T-helper 1 cell treated with Interleukin-12 subunit alpha and Interleukin-12 subunit beta and Interleukin-4 antibody, amounts not matched to agents 30 ng/mL and 1 ng/mL, for 36 hours (primary cell): ENCODE measurements around the gene ARMC9. TPM values are rescaled to one million over a fixed set of nuclear protein-coding genes. Genes with fewer than 3 reads are reported as not detected.
"Not testable (repeated sequence)": the region's sequence is repeated elsewhere in the genome, so short reads cannot be mapped to it uniquely, and the experiment has no call there.

Experiments
- intact Hi-C: fragments of 100-400 bp; cut with micrococcal nuclease; formaldehyde crosslinking; loops from one replicate; pipeline ENCODE4 v1.15.1; 2024
- total RNA-seq: library from RNA; stranded (reverse); gene quantifications from 2 replicates; pipeline ENCODE4 v1.2.3, GENCODE V29; 2022

ARMC9 gene
- total RNA-seq = 1.4 and 1.5 TPM in 2 replicates

DNA sequence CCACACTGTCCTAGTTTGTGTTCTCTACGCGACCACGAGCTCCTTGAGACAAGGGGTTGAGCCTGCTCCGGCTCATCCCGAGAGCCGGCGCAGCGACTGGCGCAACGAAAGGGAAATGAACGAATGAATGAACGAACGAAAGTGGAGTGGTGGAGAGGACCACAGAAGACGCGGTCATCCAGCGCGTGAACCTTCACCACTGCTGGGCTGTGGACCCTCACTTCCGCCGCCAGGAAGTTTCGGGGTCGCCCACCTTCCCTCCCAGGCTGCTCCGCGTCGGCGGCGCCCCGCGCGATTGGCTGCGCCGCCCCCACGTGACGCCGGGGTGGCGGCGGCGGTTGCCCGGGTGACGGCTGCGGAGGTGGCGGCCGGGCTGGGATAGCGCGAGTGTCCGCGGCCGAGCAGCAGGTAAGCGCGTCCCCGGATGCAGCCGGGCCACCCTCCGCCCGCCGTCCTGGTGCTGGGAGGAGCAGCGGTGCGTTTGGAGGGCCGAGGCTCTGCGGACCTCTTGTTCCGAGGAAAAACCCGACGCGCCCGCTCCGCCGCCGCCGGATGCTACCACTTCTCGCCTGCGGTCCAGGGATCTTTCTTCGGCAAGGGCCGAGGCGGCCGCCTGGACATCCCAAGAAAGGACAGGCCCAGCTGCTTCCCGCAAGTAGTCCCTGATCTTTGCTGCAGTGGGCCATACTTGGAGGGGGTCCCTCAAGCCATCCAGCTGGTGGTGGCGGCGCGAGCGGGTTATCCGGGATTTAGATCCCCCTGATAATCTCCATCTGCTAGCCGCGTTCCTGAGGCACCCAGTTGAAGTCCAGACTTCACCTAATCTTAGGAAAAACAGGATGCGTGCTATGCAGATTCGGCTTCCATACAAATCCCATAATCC lies at the start of gene ARMC9:
TSS of gene ARMC9 (plus strand) at position 341 of the 883 bp plus-strand sequence. CDS start 7,608 bp downstream, outside the sequence.
- intact Hi-C loops = loop anchor here (1.0 to 5.0 kb wide), 5 partner anchors 28 to 514 kb away; no protein-coding TSS in a partner anchor

GRCh38 chr2:231152800-231153557 lies 45.5 kb upstream of the ARMC9 start:
- intact Hi-C loops = no loop called here

DNA sequence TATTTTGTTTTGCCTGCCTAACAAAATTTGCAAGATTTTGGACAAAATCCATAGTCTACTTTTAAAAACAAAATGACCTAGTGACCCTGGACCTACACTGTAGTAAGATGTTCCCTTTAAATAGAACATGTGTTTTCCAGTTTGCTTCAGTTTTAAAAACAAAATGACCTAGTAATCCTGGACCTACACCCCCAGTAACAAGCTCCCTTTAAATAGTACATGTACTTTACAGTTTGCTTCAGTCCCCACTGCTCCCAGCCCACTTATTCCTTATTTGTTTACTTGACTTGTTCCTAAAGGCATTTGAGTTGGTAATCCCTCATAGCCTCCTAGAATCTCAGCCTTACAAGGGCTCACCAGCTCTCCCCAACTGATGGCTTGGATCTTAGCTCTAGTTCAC lies 39.1 kb upstream of the ARMC9 start:
- intact Hi-C loops = no loop called here

- intact Hi-C loops = no loop called here
Observed at GRCh38 chr2:231160701-231161100, 37.7 kb upstream of the ARMC9 start.

DNA sequence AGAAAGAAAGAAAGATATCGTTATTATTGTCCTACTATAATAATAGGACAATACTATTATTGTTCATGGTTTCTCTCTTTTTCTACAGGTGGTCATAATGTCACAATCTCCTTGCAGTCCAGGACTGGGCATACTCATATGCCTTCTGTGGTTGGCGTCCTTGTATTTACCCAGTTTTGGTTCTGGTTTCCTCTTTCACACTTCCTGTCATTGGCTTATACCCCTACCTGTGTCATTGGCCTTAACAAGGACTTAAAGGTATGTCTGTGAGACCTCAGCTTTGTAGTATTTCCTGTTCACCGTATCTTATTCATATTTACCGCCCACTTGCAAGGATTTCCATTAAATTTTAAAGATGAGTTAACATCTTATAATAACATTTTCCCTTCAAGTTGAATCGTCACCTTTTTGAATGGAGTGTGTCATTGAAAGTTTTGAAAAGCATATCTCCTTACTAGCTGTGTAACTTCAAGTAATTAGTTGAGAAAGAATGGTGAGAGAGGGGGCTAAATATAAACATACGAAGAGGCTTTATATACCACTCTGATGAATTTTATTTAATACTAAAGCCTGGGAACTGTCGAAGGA lies 37.1 kb upstream of the ARMC9 start:
- intact Hi-C loops = no loop called here

DNA sequence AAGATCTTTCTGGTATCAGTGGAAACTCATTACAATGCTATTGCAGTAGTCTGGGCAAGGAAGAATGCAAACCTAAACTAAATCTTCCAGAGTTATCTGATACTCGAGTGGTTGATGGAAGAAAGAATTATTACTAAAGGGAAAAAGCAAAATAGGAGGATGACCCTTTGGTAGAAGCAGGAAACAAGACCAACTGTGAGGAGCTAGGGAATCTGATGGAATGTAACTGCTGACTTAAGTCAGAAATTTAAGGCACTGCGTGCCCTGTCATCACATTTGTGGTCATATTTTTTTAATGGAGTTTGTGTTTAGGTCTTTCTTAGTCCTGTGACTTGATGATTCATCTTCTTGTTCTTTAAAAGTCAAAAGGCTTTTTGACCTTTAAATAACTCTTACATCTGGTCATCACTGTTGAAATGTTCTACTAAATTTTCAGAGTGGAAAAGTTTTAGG lies 36.5 kb upstream of the ARMC9 start:
- intact Hi-C loops = no loop called here

GRCh38 chr2:231163011-231163410 lies 35.4 kb upstream of the ARMC9 start:
- intact Hi-C loops = no loop called here

- intact Hi-C loops = no loop called here
Observed at GRCh38 chr2:231163414-231164095, 34.9 kb upstream of the ARMC9 start.

GRCh38 chr2:231167745-231168459 lies 30.5 kb upstream of the ARMC9 start:
- intact Hi-C loops = no loop called here

GRCh38 chr2:231168460-231169139 lies 29.8 kb upstream of the ARMC9 start:
- intact Hi-C loops = no loop called here

DNA sequence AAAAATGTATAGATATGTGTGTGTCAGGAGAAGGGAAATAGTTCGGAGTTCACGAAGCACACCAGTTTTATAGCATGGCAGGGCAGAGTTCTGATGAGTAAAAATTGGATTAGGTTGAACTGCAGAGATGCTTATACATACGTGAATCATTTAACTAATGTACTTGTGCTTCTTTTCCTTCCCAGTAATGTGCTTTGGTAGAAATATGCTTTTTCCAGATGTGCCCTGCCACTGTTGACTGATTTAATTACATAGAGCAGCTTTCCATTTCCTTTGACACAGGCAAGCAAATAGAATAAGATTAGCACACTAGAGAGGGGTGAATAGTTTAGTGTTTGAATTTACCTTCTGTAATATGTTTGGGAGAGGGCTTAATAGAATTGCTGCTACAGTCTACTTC lies 28.9 kb upstream of the ARMC9 start:
- intact Hi-C loops = no loop called here

GRCh38 chr2:231170055-231170454 lies 28.4 kb upstream of the ARMC9 start:
- intact Hi-C loops = no loop called here

DNA sequence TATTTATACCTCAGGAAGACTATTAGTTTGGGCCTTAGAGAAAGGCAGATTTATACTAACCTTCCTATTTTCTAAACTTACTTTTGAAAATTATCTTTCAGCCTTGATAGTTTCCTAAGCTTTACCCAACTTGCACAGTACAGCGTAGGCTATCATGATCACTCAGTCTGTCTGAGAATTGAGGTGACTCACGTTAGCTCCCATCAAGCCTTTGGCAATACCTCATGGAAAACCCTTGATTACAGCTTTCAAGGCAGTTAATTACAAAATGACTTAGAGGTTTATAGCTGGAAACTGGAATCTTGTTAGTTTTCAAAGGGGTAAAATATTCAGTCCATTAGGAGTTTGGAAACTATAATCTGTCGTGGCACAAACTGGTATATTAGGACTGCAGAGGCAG lies 26.4 kb upstream of the ARMC9 start:
- intact Hi-C loops = no loop called here

DNA sequence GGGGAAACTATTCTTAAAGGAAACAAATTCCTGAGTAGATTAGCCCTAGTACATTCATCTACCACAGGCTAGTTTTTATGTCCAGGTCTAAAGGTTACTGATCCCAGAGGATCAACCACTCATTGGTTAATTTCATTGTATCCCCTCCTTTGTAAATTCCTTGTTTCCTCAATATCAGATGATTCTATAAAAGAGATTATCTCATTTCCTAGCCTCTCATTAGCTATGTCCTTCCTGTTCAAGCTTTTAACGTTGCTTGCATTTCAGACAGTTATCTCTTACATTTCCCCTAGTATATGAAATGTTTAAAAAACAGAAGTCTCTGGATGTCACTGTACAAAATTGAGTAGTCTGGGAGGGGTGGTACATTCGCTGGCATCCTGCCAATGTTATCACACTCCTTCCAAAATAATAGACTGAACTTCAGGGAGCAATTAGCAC lies 24.2 kb upstream of the ARMC9 start:
- intact Hi-C loops = no loop called here

- intact Hi-C loops = no loop called here
Observed at GRCh38 chr2:231176066-231176465, 22.4 kb upstream of the ARMC9 start.

GRCh38 chr2:231177156-231178025 lies 21.0 kb upstream of the ARMC9 start:
- intact Hi-C loops = no loop called here

DNA sequence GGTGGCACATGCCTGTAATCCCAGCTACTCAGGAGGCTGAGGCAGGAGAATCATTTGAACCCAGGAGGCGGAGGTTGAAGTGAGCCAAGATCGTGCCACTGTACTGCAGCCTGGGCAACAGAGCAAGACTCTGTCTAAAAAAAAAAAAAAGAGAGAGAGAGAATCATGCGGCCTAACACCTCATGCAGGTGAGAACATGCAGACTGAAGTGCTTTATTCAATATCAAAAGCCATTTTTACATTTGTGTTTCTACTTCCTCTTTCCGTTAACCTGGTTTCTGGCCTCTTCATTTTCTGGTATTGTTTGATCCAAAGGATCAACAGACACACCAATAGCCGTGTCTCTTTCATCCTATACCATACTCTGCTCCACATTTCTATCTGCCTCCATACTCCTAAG lies 19.6 kb upstream of the ARMC9 start:
- intact Hi-C loops = not testable (repeated sequence)

DNA sequence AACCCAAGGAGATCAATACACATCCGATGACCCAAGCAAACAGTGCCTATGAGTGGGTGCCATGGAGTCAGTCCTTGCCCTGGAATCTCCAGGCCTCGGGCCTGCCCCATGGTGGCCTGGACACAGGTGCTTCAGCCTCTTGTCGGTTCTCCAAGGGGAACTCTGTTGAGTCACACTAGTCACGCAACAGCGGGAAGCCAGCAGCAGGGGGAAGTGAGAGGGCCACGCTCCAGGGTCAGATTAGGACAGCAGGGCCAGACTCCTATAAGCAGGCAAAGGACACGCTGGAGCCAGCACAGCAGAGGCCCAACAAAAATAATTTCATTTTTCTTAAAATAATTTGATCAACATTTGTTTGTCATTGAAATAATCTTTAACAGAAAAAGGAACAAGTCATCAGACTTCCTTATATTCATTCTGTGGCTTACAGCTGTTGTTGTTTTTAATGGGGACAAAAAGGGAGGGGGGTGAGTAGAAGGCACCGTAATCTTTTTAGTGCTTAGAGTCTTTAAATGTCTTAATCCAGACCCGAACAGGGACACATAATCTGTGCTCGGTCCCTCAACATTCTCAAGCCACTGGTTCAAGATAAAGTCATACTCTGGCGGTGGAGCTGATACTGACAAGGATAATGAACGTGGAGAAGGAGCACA lies 16.4 kb upstream of the ARMC9 start:
- intact Hi-C loops = no loop called here

DNA sequence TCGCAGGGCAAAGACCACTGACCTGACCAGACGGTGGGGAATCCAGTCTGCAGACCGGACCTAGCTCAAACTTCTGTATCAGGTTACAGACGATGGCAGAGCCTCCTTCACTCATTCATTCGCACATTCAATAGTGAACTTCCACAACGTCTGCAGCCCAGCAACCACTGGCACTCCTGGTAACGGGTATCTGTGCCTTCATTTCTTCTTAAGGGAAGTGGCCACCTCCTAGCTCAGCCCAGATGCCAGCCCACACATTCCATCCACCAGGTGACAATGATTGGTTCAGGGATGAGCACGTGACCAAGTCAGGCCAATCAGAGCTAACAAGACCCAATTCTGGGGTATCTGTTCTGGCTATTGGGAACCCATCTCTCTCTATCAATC lies 15.9 kb upstream of the ARMC9 start:
- intact Hi-C loops = no loop called here
